Hepatocyte (in vitro differentiated cells): ENCODE data around the gene TOR1B. TPM values are rescaled to one million over a fixed set of nuclear protein-coding genes. Genes with fewer than 3 reads are reported as not detected.
"Not testable (repeated sequence)": the region's sequence is repeated elsewhere in the genome, so short reads cannot be mapped to it uniquely, and the experiment has no call there.

Source experiments
- DNase-seq: peaks from one replicate; pipeline ENCODE4 v3.0.0-alpha.2; 2016; ENCODE audit warnings: low spot score
- H2AFZ ChIP-seq: fragments of 200-600 bp; sonication (generic); 2 replicates; pipeline ENCODE4 v1.6.0; 2016; ENCODE audit warnings: antibody characterized with exemption, mild to moderate bottlenecking
- H3K27ac ChIP-seq: fragments of 200-600 bp; sonication (generic); 2 replicates; pipeline ENCODE4 v1.5.1; 2016; ENCODE audit warnings: mild to moderate bottlenecking
- H3K27me3 ChIP-seq: fragments of 200-600 bp; sonication (generic); 2 replicates; pipeline ENCODE4 v1.6.1; 2016
- H3K36me3 ChIP-seq: fragments of 200-600 bp; sonication (generic); replicated peaks from 2 replicates; pipeline ENCODE4 v1.5.1; 2016; ENCODE audit warnings: low read depth; ENCODE audit not compliant: insufficient read depth
- H3K4me1 ChIP-seq: fragments of 200-600 bp; sonication (generic); 2 replicates; pipeline ENCODE4 v1.5.1; 2016; ENCODE audit warnings: mild to moderate bottlenecking, moderate library complexity; ENCODE audit not compliant: insufficient read depth
- H3K4me2 ChIP-seq: fragments of 200-600 bp; sonication (generic); 2 replicates; pipeline ENCODE4 v1.6.0; 2016
- H3K4me3 ChIP-seq: fragments of 200-600 bp; sonication (generic); 2 replicates; pipeline ENCODE4 v1.5.1; 2016; ENCODE audit warnings: mild to moderate bottlenecking
- H3K79me2 ChIP-seq: fragments of 200-600 bp; sonication (generic); 2 replicates; pipeline ENCODE4 v1.6.0; 2017; ENCODE audit warnings: mild to moderate bottlenecking
- H3K9me2 ChIP-seq: fragments of 200-600 bp; sonication (generic); replicated peaks from 2 replicates; pipeline ENCODE4 v1.6.0; 2017; ENCODE audit warnings: mild to moderate bottlenecking; ENCODE audit not compliant: insufficient read depth
- H3K9me3 ChIP-seq: fragments of 200-600 bp; sonication (generic); 2 replicates; pipeline ENCODE4 v1.5.1; 2016; ENCODE audit warnings: low read depth, mild to moderate bottlenecking
- H4K20me1 ChIP-seq: fragments of 200-600 bp; sonication (generic); 2 replicates; pipeline ENCODE4 v1.6.0; 2016; ENCODE audit warnings: mild to moderate bottlenecking; ENCODE audit not compliant: insufficient read depth, poor library complexity, severe bottlenecking
- EZH2 ChIP-seq: fragments of 200-600 bp; sonication (generic); IDR thresholded peaks from 2 replicates; pipeline ENCODE4 v1.6.1; 2016; ENCODE audit warnings: antibody characterized with exemption, mild to moderate bottlenecking, borderline replicate concordance
- EZH2phosphoT487 ChIP-seq: fragments of 200-600 bp; sonication (generic); IDR thresholded peaks from one replicate; pipeline ENCODE4 v1.6.1; 2018; ENCODE audit warnings: antibody characterized with exemption, mild to moderate bottlenecking, low read depth, moderate library complexity; ENCODE audit not compliant: unreplicated experiment, severe bottlenecking
- WGBS: methylation state at CpG from one replicate; pipeline ENCODE4 v1.1.6; 2016; ENCODE audit warnings: low lambda C conversion rate; ENCODE audit errors: missing lambda C conversion rate; 5-methylcytosine and 5-hydroxymethylcytosine counted together
- polyA plus RNA-seq: library from polyadenylated mRNA; unstranded; fragments of >200 nt; fragmentation: Nextera tagmentation; extraction: Ambion mirVana; gene quantifications from 2 replicates; pipeline ENCODE4 v1.2.1, GENCODE V29; 2016
- total RNA-seq: library from RNA; depleted of rRNA; stranded (reverse); fragments of >200 nt; gene quantifications from 2 replicates; pipeline ENCODE4 v1.2.3, GENCODE V29; 2014
- TF ChIP-seq, protein P1 (sequence below): fragments of 200-600 bp; sonication (generic); IDR thresholded peaks from 2 replicates; pipeline ENCODE4 v1.5.1; 2016; ENCODE audit warnings: antibody characterized with exemption, mild to moderate bottlenecking; ENCODE audit not compliant: poor library complexity

Gene TOR1B
- total and polyA plus RNA-seq, 2 experiments from 2014 or later: 11.5 to 28.1 TPM

DNA sequence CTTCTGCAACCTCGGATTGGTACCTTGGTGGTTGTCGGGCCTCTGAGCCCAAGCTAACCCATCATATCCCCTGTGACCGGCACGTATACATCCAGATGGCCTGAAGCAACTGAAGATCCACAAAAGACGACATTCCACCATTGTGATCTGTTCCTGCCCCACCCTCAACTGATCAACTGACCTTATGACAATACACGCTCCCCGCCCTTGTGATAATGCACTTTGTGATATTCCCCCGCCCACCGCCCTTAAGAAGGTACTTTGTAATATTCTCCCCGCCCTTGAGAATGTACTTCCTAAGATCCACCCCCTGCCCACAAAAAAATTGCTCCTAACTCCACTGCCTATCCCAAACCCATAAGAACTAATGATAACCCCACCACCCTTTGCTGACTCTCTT lies 16.5 kb upstream of the TOR1B start:
- Histone ChIP-seq H3K4me2 (no peak overlapping the region), H3K9me2 (no peaks in the 10 kb centered on the region), H4K20me1 (no peaks in the 10 kb centered on the region), H3K79me2 (no peaks in the 10 kb centered on the region), H3K27ac (no peak overlapping the region), H3K9me3 (no peaks in the 10 kb centered on the region), H3K4me3 (no peak overlapping the region), H3K4me1 (no peaks in the 10 kb centered on the region), H2AFZ (no peak overlapping the region), H3K27me3 (no peaks in the 10 kb centered on the region), H3K36me3 (no peaks in the 10 kb centered on the region)
- TF ChIP-seq EZH2 (no peak), EZH2phosphoT487 (no peak)
- TF ChIP-seq, protein P1, sequence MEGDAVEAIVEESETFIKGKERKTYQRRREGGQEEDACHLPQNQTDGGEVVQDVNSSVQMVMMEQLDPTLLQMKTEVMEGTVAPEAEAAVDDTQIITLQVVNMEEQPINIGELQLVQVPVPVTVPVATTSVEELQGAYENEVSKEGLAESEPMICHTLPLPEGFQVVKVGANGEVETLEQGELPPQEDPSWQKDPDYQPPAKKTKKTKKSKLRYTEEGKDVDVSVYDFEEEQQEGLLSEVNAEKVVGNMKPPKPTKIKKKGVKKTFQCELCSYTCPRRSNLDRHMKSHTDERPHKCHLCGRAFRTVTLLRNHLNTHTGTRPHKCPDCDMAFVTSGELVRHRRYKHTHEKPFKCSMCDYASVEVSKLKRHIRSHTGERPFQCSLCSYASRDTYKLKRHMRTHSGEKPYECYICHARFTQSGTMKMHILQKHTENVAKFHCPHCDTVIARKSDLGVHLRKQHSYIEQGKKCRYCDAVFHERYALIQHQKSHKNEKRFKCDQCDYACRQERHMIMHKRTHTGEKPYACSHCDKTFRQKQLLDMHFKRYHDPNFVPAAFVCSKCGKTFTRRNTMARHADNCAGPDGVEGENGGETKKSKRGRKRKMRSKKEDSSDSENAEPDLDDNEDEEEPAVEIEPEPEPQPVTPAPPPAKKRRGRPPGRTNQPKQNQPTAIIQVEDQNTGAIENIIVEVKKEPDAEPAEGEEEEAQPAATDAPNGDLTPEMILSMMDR: no peak
- WGBS: 82% methylated on average over 10 of the region's 10 CpGs
- no peak for DNase-seq

DNA sequence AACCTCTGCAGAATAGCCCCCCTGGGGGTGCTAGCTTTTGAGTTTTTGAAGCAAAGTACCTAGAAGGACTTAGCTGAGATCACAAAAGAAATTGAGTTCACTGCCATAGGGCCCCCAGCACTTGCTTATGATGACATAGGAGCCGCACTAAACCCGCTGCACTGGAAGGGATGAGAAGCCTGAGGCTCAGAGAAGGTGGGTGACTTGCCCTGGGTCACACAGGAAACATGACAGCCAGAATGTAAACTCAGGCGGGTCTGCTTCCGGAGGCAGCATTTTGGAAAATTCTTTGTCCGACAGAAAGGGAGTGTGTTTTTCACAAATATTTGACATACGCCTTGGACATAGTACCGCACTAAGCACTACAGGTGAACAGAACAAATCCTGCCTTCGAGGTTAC lies 8.4 kb upstream of the TOR1B start:
- no peak overlapping the region for H3K4me2 ChIP-seq
- H3K4me3 ChIP-seq: no peak overlapping the region
- no peak overlapping the region for H3K27ac ChIP-seq
- no peaks in the 10 kb centered on the region for H3K4me1 ChIP-seq
- no peak overlapping the region for H2AFZ ChIP-seq
- H3K9me3 ChIP-seq: no peaks in the 10 kb centered on the region
- 89% methylated on average over 8 of the region's 8 CpGs for WGBS
- no peaks in the 10 kb centered on the region for H3K36me3 ChIP-seq
- no peaks in the 10 kb centered on the region for H3K9me2 ChIP-seq
- H4K20me1 ChIP-seq: no peaks in the 10 kb centered on the region
- no peaks in the 10 kb centered on the region for H3K79me2 ChIP-seq
- TF ChIP-seq EZH2: no peak
- no peak for TF ChIP-seq EZH2phosphoT487
- TF ChIP-seq, protein P1: no peak
- peak; percentile 1 for DNase-seq
- H3K27me3 ChIP-seq: peaks cover 7% of the 10 kb centered on the region

DNA sequence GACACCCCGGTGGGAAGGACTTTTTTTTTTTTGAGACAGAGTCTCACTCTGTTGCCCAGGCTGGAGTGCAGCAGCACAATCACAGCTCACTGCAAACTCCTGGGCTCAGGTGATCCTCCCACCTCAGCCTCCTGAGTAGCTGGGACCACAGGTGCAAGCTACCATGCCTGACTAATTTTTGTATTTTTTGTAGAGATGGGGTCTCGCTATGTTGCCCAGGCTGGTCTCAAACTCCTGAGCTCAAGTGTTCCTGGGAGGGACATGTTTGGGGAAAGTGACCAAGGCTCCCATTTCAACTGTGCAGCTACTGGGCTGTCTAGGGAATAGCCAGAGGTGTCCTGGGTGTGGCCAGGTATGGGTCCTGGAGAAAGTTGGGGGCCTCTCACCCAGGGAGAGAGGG lies 7.0 kb upstream of the TOR1B start:
- H3K9me2 ChIP-seq, H3K4me1 ChIP-seq, DNase-seq, H3K9me3 ChIP-seq, H3K4me3 ChIP-seq, H2AFZ ChIP-seq, H3K27ac ChIP-seq, H3K27me3 ChIP-seq, H3K36me3 ChIP-seq, H3K4me2 ChIP-seq, H3K79me2 ChIP-seq, H4K20me1 ChIP-seq: not testable (repeated sequence)
- WGBS: 58% methylated on average over 2 of the region's 2 CpGs

- Histone ChIP-seq H3K36me3 (no peaks in the 10 kb centered on the region), H3K27me3 (peaks cover 7% of the 10 kb centered on the region)
- TF ChIP-seq EZH2: no peak
- no peak for TF ChIP-seq EZH2phosphoT487
- TF ChIP-seq, protein P1: no peak
These were observed 4.0 kb upstream of the TOR1B start for GRCh38 chr9:129798973-129799372.

More at GRCh38 chr9:129798973-129799372, 4.0 kb upstream of the TOR1B start:
- H3K9me2 ChIP-seq: no peaks in the 10 kb centered on the region
- no peak overlapping the region for H3K4me2 ChIP-seq
- 48% methylated on average over 6 of the region's 6 CpGs for WGBS
- peaks cover 5% of the 10 kb centered on the region for H3K79me2 ChIP-seq
- DNase-seq: no peak
- no peaks in the 10 kb centered on the region for H4K20me1 ChIP-seq
- peaks cover 3% of the 10 kb centered on the region for H3K4me1 ChIP-seq
- no peak overlapping the region for H2AFZ ChIP-seq
- no peak overlapping the region for H3K4me3 ChIP-seq
- H3K9me3 ChIP-seq: no peaks in the 10 kb centered on the region
- no peak overlapping the region for H3K27ac ChIP-seq
